ENCODE data around the gene LEAP2.

DNA sequence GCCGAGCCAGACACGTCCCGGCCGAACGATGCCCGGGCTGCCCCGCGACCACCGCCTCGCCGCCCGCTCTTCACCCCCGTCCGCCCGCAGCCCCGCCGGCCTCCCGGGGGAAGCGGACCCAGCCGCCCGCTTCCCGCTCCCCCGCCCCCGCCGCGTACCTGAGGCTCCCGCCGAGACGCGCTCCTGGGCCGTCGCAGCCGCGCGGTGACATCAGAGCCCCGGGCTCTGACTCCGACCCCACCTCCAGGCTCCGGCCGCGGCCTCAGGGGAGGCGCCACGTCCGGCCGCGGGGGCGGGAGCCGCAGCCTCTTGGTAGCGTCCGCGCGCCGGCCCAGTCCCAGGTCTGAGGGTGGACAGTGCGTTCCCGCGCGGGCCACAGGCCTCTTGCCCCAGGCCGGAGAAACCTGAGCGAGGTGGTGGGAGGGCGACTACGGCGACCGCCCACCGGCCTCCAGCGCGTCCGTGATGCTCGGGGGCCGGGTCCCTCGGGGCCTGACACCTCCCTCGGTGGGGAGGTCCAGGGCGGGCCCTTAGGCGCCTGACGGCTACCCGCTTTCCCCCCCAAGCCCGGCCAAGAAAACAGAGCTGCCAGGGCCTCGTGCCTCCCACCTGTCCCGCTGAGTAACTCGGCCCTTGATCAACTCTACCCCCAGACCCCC lies 42.9 kb upstream of the LEAP2 start, which contains the start of gene SHROOM1:
- TF ChIP-seq, protein P1, sequence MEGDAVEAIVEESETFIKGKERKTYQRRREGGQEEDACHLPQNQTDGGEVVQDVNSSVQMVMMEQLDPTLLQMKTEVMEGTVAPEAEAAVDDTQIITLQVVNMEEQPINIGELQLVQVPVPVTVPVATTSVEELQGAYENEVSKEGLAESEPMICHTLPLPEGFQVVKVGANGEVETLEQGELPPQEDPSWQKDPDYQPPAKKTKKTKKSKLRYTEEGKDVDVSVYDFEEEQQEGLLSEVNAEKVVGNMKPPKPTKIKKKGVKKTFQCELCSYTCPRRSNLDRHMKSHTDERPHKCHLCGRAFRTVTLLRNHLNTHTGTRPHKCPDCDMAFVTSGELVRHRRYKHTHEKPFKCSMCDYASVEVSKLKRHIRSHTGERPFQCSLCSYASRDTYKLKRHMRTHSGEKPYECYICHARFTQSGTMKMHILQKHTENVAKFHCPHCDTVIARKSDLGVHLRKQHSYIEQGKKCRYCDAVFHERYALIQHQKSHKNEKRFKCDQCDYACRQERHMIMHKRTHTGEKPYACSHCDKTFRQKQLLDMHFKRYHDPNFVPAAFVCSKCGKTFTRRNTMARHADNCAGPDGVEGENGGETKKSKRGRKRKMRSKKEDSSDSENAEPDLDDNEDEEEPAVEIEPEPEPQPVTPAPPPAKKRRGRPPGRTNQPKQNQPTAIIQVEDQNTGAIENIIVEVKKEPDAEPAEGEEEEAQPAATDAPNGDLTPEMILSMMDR (conservative IDR thresholded peaks at IDR 0.05 in 1 of 2, IDR thresholded peaks at IDR 0.05 in 1 of 2; ENCODE audit: extremely low read depth in 1 of 2, insufficient read depth in 1 of 2, low read depth in 1 of 2, low read length in 2 of 2) = no peak
- no peak for TF ChIP-seq EZH2 (IDR thresholded peaks at IDR 0.05; ENCODE audit: borderline replicate concordance, low read length)

All from mammary epithelial cell (primary cell).